Measurements from ENCODE around the gene PSME4. TPM values are rescaled to one million over a fixed set of nuclear protein-coding genes. Genes with fewer than 3 reads are reported as not detected.

Gene PSME4
- total and polyA plus RNA-seq, 2 experiments from 2014 or later, result 44.7 to 98.6 TPM

- ATAC-seq, result no peak
Observed at GRCh38 chr2:53960476-53960875, 10.3 kb downstream of the PSME4 start.

More at GRCh38 chr2:53960476-53960875, 10.3 kb downstream of the PSME4 start:
- no peak overlapping the region for H2AFZ ChIP-seq
- no peaks in the 10 kb centered on the region for H3K9me3 Mint-ChIP-seq
- H3K27ac Mint-ChIP-seq, result peak overlapping the region; percentile 96; the same call in 1 of the 2 replicates
- no peaks in the 10 kb centered on the region for H3K27me3 ChIP-seq (ENCODE audit: insufficient read depth)
- peaks cover 3% of the 10 kb centered on the region for H3K27me3 Mint-ChIP-seq (ENCODE audit: insufficient read depth, low read depth, poor library complexity)
- peaks cover 69% of the 10 kb centered on the region for H3K4me1 ChIP-seq (ENCODE audit: insufficient read depth)
- no peaks in the 10 kb centered on the region for H3K9me2 ChIP-seq (ENCODE audit: insufficient read depth)
- no peaks in the 10 kb centered on the region for H3F3A ChIP-seq (replicated peaks; ENCODE audit: low read depth)
- peak overlapping the region; percentile 3; the same call in 1 of the 2 replicates for H3K4me2 ChIP-seq
- no peak for TF ChIP-seq ETS1 (IDR thresholded peaks at IDR 0.05)
- TF ChIP-seq NANOG (IDR thresholded peaks at IDR 0.05; ENCODE audit: borderline replicate concordance), result no peak
- no peak for TF ChIP-seq CREB1 (CRISPR knock-in tag; IDR thresholded peaks at IDR 0.05; ENCODE audit: low read depth)
- TF ChIP-seq JUNB (IDR thresholded peaks at IDR 0.05; ENCODE audit: unreplicated experiment), result no peak
- TF ChIP-seq EZH2phosphoT487 (IDR thresholded peaks at IDR 0.05; ENCODE audit: unreplicated experiment), result no peak
- no peak for TF ChIP-seq CTCF (conservative IDR thresholded peaks at IDR 0.05; ENCODE audit: low read depth in 2 of 2)
- TF ChIP-seq ZNF331 (CRISPR knock-in tag; IDR thresholded peaks at IDR 0.05; ENCODE audit: low read depth), result no peak
- no peak for TF ChIP-seq POLR2AphosphoS5 (IDR thresholded peaks at IDR 0.05; ENCODE audit: low read depth)
- TF ChIP-seq REST (IDR thresholded peaks at IDR 0.05; ENCODE audit: unreplicated experiment), result no peak
- TF ChIP-seq EZH2 (IDR thresholded peaks at IDR 0.05; ENCODE audit: low read depth, unreplicated experiment), result no peak
- no peak for TF ChIP-seq ZNF462 (CRISPR knock-in tag; IDR thresholded peaks at IDR 0.05)
- no peak for TF ChIP-seq STAT1 (IDR thresholded peaks at IDR 0.05; ENCODE audit: unreplicated experiment)
- no peak for TF ChIP-seq ZNF114 (CRISPR knock-in tag; IDR thresholded peaks at IDR 0.05)
- H3K36me3 ChIP-seq (ENCODE audit: insufficient read depth), result no peaks in the 10 kb centered on the region
- H3K4me3 ChIP-seq, result no peak overlapping the region; the same call in 1 of the 2 replicates
- H3K4me3 Mint-ChIP-seq, result no peak overlapping the region
- H3K79me2 ChIP-seq (replicated peaks; ENCODE audit: insufficient read depth), result peaks cover 100% of the 10 kb centered on the region
- peaks cover 4% of the 10 kb centered on the region; the same call in 1 of the 2 replicates for H4K20me1 ChIP-seq (replicated peaks; ENCODE audit: insufficient read depth)
- no peak for DNase-seq (ENCODE audit: low spot score)
- H3K27ac ChIP-seq (ENCODE audit: low read depth), result peak overlapping the region; percentile 65; the same call in 1 of the 2 replicates
- no peaks in the 10 kb centered on the region for H3K36me3 Mint-ChIP-seq (ENCODE audit: low read depth)
- H3K4me1 Mint-ChIP-seq, result peaks cover 56% of the 10 kb centered on the region

All from GM23338 (cell line).